ENCODE results near the gene C2orf78.
A peak's percentile ranks its signal among the peaks of the same experiment; 100 is the strongest.
"Not testable (repeated sequence)": the region's sequence is repeated elsewhere in the genome, so short reads cannot be mapped to it uniquely, and the experiment has no call there.

C2orf78 gene, protein sequence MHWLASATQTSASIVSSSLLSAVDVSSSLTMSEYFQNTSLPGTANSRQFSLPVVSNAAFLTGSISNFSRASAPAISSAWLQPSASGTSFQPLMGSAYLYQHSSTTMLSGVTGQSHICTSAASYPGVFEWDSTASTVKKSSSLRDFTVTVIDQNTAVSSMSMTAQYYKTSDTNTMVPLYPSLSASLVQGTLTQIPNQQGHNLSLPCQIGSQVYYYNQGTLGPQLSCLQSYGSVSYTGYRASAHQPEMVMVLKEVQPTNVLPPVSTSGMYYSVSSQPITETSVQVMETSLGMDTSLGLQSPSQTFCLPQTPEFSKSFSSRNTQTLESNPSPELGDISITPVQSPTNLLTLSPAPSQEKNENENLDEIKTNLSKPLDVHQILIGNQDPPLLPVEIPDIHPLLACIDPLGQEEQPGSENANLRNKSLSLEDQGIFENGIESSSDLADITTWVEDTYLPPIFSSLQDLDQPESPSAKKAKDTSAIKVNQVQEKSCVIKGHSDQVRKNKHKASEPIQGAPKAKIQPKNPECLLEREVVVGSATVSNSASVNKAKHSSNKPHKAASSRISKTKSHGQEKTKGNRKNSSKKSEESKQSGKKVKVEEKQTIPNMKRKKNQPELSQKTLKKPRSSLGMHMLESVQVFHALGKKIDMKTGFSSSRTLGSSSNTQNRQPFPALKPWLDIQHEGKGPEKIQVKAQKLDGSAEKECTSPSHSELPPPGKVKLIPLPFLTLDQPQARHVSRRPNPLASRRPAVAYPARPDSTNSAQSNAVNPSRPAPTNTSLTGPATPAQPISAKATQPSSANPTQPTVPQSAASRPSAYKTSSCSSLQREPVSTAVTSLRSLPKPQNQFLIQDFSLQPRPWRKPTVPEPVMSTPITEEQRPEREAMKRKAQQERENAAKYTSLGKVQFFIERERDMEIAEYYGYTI

DNA sequence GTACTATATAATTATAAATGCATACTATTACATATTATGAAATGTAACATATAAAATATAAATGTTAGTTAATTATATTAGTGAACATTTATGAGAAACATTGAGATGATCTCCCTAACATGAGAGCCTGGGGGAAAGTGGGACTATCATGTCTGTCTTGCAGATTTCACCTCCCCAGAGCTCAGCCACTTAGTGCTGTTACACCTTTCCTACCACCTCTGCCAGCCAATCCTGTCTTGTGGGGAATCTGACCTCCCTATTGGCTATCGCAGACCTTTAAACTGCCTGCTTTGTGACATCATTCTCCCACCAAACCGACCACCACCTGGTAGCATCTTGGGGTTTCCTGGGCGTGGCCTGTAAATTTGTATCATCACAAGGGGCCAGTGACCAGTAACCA, at the start of gene C2orf78:
TSS of gene C2orf78 (plus strand) at position 301 of the 400 bp plus-strand sequence. CDS start 127 bp downstream, outside the sequence.
- DNase-seq (ENCODE audit: low read depth in 1 of 2, low spot score in 1 of 2) = not testable (repeated sequence)

DNA sequence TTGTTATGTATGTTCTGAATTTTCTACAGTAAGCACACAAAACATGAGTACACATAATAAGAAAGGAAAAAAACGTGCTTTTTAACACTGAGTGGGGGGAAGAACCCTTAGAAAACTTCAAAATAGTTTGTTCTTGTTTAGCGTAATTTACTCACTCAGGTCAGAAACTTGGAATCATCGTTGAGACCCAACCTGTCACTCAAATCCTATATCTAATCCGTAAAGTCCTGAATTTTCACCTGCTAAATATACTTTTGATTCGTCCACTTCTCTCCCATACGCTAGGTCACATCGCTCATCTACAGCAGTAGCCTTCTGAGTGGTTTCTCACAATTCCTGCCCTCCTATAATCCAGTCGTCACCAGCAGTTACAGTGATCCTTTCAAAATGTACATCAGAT, 47.6 kb upstream of the C2orf78 start:
- DNase-seq (ENCODE audit: low read depth in 1 of 2, low spot score in 1 of 2) = no peak

DNA sequence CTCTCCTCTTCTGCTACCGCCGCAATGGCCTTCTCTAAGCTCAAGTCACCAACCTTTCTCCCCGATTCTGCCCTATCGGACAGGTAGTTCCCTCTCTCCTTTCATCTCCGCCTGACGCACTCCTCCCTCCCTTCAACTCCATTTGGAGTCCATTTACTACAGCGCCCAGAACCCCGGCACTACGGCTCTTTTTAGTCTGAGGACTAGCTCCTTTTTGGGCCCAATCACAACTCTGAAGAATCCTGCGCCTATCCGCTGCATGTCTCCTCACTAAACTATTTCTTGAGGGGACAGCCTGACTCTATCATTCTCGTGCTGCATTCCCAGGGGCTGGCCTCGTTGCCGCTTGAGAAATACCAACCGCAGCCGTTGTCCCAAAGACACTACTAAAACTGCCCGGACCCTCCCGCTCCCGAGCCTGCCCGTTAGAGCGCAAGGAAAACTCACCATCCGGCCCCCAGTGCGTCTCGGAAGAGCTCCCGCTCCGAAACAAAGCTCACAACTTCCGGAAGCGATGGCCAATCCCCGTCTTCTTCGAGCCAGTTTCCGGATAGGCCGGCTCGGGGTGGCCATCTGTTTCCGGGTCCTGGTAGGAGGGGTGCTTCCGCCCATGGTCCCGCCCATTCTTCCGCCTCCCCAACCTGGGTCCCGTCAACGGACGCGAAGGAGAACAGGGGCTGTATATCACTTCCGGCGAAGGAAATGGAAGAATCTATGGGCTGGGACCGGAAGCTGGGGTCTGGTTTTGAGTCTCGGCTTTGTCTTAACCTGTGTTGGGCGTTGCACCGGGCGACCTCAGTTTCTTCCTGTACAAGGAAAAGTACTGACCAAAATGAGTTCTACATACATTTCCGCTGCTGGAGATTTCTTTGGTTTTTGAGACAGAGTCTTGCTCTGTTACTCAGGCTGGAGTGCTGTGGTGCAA, 46.9 kb upstream of the C2orf78 start, which contains the start of gene TPRKB:
TSS of gene TPRKB (minus strand) at position 491 of the 925 bp plus-strand sequence. CDS start 2,776 bp downstream, outside the sequence.
- DNase-seq (ENCODE audit: low read depth in 1 of 2, low spot score in 1 of 2) = peak; percentile 89 to 96

DNA sequence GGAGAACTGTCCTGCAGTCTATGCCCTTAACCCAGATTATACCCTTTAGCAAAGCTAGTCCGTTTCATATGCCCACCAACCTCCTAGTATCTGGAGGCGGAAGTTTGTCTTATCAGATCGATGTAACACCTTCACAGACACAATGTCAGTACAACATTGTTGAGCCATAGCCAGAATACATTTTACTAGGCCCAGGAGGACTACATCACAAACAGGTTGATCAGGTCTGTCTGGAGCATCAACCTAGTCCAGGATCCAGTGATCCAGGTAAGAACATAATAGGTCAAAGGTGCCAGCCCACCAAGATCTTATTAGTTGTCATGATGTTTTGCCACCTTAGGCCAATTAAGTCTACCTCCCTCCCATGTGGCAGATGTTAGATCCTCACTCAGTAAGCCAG, 44.9 kb upstream of the C2orf78 start:
- no peak for DNase-seq (ENCODE audit: low read depth in 1 of 2, low spot score in 1 of 2)

DNA sequence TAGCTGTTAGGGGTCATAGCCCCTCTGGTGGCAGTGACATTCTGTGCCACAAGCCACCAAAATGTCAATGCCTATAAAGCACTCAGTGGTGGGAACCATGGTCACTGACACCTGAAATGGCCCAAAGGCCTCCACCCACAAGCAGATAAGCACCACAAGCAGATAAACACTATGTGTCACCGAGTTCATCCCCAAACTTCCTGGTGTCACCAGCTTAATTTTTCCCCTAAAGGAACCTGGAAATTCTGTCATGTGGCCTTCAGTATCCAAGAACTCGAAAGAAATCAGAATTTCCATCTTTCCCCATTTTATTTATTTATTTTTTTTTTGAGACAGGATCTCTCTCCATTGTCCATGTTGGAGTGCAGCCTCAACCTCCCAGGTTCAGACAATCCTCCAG, 43.2 kb upstream of the C2orf78 start:
- DNase-seq (ENCODE audit: low read depth in 1 of 2, low spot score in 1 of 2) = no peak

DNA sequence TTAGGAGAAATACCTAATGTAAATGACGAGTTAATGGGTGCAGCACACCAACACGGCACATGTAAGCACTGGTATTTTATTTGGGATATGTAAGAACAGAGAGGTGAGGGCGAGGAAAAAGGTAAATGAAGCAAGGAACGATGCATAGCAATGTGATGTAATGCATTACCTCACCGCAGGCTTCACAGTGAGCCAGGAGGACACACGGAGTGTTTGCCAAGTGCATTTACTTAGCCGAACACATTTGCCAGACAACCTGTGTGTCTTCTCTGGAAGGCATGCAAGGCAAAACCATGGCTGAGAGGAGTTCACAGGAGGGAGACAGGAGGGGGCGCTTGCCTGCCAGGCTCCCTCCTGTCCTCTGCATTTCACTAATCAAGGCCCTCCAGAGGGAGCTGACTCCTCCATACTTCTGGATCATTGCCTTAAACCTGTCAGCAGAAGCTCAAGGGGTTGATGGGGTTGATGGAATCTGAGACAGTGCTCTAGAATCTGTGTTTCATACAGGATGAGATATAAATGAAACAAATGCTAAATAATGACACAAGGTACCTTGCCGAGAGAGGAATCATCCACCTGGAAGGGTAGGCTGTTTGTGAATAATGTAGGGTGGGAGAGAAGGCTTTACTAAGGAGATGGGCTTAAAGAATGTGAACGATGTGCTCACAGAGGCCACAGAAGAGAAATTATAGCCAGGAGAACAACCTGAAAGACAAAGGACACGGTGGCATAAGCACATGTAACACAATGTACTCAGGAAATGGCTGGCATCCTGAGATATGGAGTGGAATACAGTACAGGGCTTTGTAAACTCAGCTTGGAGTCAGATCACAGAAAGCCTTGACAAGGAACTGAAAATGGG, 37.7 kb upstream of the C2orf78 start:
- DNase-seq (ENCODE audit: low read depth in 1 of 2, low spot score in 1 of 2) = no peak

DNA sequence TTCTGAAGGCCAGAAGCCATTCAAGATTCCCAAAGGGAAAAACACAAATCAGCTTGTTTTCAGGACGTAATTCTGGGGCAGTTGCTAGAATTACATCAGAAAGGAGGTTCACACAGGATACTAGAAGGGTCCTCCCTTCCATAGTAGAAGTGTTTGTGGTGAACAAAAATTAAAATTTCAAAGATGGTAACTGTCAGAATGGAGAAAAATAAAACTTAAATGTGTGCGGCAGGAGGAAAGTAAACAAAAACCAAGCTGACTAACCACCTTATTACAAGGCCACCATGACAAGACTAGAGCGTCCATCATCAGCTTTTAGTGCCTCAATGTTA, 37.1 kb upstream of the C2orf78 start:
- DNase-seq (ENCODE audit: low read depth in 1 of 2, low spot score in 1 of 2) = no peak

DNA sequence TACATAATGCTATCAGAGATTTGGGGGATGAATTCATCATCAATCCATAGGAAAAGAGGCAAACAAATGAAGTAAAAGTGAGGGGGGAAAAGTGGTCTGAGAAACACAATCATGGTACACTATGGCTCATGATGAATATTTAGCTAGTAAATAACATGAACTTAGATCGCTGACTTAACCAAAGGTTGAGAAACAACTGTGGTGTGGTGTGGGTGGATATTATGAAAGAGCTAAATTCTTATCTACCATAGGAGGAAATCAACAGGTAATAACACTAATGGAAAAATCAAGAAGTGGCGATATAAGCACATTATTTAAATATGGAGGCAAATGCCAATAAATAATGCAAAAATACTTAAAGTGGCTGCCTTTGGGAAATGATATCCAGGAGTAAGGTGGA, 34.7 kb upstream of the C2orf78 start:
- DNase-seq (ENCODE audit: low read depth in 1 of 2, low spot score in 1 of 2) = no peak

DNA sequence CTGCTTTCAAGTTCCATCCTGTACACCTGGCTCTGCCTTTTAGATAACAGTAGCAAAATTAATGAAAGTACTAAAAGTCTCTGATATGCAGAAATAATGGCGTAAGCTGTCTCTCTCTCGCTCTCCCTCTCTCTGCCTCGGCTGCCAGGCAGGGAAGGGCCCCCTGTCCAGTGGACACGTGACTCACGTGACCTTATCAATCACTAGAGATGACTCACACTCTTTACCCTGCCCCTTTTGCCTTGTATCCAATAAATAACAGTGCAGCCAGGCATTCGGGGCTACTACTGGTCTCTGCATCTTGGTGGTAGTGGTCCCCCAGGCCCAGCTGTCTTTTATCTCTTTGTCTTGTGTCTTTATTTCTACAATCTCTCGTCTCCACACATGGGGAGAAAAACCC, 29.7 kb upstream of the C2orf78 start:
- DNase-seq (ENCODE audit: low read depth in 1 of 2, low spot score in 1 of 2) = not testable (repeated sequence)

DNA sequence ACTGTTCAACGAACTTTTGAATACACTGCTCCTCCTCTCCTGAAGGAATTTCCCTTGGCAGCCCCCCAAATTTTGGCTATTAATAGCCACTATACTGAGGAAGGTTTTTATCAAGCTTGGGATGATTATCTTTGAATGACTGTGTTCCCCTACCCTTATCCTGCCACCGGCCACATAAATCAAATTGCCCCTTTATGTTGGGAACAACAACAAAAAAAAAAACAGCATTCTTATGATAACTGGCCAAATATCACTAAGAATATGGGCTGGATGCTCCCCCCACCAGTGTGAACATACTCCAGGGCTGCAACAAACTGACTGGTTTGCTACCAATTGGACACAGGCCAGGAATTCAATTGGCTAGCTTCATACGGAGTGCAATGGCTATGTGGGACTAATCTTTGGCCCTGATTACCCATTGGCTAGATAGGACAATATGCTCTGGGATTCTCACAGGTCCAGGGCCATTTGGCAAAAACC, 24.7 kb upstream of the C2orf78 start:
- DNase-seq (ENCODE audit: low read depth in 1 of 2, low spot score in 1 of 2) = no peak

DNA sequence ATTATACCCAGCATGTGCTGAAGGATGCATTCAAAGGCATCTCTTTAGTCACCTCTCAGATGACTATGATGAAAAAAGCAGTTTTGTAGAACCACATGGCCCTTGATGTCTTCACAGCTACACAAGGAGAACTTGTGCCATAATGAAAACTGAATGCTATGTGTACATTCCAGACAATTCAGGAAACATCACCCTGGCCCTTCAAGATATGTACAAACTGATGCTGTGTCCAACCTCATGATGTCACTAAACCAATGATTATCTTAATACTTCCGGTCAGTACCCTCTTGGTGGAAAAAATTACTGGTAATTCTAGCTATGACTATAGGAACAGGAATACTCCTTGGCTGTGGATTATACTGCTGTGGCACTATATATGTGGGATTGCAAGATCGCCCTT, 24.1 kb upstream of the C2orf78 start:
- no peak for DNase-seq (ENCODE audit: low read depth in 1 of 2, low spot score in 1 of 2)

DNA sequence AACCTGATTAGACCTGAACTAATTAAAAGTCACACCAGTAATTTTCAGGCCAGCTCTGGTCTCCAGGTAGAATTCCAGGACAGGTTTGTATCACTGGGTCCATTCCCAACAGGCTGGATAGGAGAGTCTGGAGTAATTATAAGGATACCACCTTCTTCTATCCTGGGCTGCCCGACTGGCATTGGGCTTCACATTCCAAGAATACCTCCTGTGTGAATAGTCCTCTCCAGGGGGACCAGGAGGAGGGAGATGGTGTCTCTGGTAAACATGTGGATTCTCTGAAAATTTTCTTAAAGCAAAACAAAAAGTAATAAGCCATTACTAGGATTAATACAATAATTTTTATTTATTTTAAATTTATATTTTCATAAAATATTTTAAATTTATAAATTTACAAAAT, 21.4 kb upstream of the C2orf78 start:
- DNase-seq (ENCODE audit: low read depth in 1 of 2, low spot score in 1 of 2) = no peak

DNA sequence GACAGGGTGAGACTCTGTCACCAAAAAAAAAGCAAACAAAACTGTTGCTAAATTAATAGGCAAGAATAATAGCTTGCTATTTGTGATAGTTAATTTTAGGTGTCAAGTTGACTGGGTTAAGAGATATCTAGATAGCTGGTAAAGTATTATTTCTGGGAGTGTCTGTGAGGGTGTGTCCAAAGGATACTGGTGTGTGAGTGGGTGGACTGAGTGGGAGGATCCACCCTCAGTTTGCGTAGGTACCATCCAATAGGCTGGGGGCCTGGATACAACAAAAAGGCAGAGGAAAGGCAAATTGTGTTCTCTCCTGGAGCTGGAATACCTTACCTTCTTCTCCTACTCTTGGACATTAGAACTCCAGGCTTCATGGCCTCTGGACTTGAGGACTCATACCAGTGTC, 19.0 kb upstream of the C2orf78 start:
- no peak for DNase-seq (ENCODE audit: low read depth in 1 of 2, low spot score in 1 of 2)

DNA sequence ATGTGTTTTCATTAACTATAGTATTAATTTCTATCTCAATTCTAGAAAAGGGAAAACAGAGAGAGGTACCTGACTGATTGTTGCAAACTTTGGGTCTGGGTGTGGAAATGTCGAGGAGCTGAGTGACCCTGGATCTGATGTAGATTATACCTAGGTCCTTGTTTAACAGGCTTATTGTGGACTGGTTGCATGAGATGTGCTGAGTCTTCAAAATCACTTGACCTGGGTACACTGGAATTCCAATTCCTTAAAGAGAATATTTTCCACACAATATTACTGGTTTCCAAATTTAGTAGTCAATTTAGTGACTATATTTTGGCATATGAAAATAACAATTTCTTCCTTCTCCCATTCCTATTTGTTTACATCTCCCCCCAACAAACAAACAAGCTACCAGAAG, 17.6 kb upstream of the C2orf78 start:
- DNase-seq (ENCODE audit: low read depth in 1 of 2, low spot score in 1 of 2) = no peak

DNA sequence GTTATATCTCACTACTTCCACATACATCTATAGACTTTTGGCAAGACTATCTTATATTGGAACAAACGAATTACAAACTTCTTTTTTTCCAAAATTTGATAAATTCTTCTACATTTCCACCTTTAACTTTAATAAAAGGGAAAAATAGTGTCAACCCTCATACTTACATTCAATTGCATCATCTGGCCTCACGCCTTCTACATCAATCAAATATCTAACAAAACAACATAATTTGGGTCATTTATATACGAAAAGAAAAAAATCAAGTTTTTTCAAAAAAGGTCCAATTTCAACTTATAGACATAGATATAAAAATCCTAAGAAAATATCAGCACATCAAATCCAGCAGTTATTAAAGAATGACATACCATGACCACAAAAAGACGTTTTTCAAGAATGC, 17.0 kb upstream of the C2orf78 start:
- no peak for DNase-seq (ENCODE audit: low read depth in 1 of 2, low spot score in 1 of 2)

DNA sequence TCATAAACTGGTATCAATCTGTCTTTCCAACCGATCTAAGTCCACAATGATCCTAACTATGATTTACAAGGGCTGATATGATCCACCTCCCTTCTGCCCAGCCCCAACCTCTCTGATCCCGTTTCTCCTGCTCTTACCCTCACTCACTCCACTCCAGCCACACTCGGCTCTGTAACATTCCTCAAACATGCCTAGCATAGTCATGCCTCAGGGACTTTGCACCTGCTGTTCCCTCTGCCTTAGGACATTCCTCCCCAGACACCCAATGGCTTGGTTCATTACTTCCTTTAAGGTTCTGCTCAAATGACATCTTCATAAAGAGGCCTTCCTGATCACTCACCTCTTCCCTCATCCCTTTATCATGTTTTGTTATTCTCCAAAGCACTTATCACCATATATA, 13.3 kb upstream of the C2orf78 start:
- no peak for DNase-seq (ENCODE audit: low read depth in 1 of 2, low spot score in 1 of 2)

DNA sequence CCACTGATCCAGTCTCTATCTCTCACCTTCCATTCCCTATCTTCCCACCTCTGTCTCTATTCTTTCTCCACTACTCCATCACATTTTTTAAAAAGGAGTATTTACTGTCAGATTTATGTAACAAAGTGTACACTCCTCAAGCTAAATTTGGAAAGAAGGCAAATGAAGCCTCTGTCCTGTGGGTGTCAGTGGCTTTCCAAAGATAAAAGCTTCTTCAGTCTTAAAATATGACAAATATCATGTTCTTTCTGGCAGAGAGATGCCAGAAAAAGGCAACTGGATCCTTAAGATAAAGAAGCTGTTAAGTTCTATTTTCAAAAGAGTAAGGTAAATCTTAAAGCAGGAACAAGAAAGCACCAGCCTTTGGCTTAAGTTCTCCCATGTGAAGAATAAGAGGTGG, 11.2 kb upstream of the C2orf78 start:
- no peak for DNase-seq (ENCODE audit: low read depth in 1 of 2, low spot score in 1 of 2)

DNA sequence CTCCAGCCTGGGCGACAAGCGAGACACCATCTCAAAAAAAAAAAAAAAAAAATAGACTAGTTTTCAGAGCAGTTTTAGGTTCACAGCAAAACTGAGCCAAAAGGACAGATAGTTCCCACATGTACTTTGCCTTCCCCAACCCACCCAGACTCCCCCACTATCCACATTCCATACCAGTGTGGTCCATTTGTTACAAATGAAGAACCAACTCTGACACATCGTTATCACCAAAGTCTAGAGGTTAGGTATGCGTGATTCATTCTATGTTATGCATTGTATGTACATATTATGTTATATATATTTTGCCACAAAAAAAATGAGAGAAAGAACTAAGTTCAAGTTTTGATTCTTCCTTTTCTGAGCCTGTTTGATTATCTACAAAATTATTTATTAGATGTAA, 7.6 kb upstream of the C2orf78 start:
- no peak for DNase-seq (ENCODE audit: low read depth in 1 of 2, low spot score in 1 of 2)

DNA sequence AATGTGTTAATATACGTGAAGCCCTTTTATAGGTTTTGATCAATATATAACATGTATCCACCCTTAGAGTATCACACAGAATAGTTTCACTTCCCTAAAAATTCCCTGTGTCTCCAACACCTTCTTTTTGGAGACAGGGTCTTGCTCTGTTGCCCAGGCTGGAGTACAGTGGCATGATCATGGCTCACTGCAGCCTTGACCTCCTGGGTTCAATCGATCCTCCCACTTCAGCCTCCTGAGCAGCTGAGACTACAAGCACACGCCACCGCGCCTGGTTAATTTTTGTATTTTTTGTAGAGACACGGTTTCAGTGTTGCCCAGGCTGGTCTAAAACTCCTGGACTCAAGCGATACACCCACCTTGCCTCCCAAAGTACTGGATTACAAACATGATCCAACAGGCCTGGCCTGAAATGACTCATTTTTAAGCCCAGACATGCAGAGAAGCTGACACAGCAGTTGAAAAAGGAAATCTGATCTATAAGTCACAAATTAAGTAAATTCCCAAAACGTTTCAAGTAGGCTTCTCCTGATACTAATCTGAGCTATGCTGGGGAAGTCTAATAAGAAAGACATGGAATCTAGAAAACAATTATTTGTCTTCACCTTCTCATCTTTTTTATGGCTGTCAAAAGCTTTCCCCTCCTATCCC, 7.0 kb upstream of the C2orf78 start:
- no peak for DNase-seq (ENCODE audit: low read depth in 1 of 2, low spot score in 1 of 2)
